Measurements from ENCODE around the gene CYP24A1. TPM values are rescaled to one million over a fixed set of nuclear protein-coding genes. Genes with fewer than 3 reads are reported as not detected.

Gene CYP24A1
- polyA plus RNA-seq, 3 donors = not detected

GRCh38 chr20:54151511-54152226 lies 22.1 kb downstream of the CYP24A1 start:
- intact Hi-C loops (cut with micrococcal nuclease) = no loop called here
- H3K27ac ChIP-seq (ENCODE audit: low read depth in 1 of 2, low read length in 2 of 2) = no peak overlapping the region
- TF ChIP-seq CTCF (IDR thresholded peaks at IDR 0.05) = no peak
- H3K4me1 ChIP-seq (ENCODE audit: control insufficient read depth in 1 of 2, insufficient read depth in 2 of 2, low read length in 2 of 2) = no peaks in the 10 kb centered on the region
- no peak for DNase-seq
- no peaks in the 10 kb centered on the region for H4K20me1 ChIP-seq (ENCODE audit: insufficient read depth, low read length)
- no peaks in the 10 kb centered on the region for H3K9me3 ChIP-seq (replicated peaks in 1 of 2; ENCODE audit: control insufficient read depth in 1 of 2, insufficient read depth in 1 of 2, low read length in 2 of 2)
- no peaks in the 10 kb centered on the region for H3K36me3 ChIP-seq (replicated peaks in 1 of 2; ENCODE audit: control insufficient read depth in 1 of 2, insufficient read depth in 2 of 2, low read length in 2 of 2)
- peak overlapping the region; percentile 55 for H2AFZ ChIP-seq (ENCODE audit: insufficient read depth, low read depth, low read length, poor library complexity, severe bottlenecking)
- H3K4me2 ChIP-seq (replicated peaks; ENCODE audit: extremely low read depth, low read length, poor library complexity, severe bottlenecking) = no peak overlapping the region
- Mint-ChIP-seq H3K36me3 (no peaks in the 10 kb centered on the region), H3K27me3 (ENCODE audit: low read depth in 3 of 3) (peaks cover 6 to 8% (median 6%) of the 10 kb centered on the region in 3 donors), H3K27ac (no peak overlapping the region), H3K4me1 (no peaks in the 10 kb centered on the region), H3K9me3 (no peaks in the 10 kb centered on the region), H3K4me3 (no peak overlapping the region)
- WGBS (ENCODE audit: insufficient coverage) = 73% methylated on average over 2 of the region's 12 CpGs
- no peaks in the 10 kb centered on the region for H3K79me2 ChIP-seq (ENCODE audit: insufficient read depth, low read length)
- no peak overlapping the region for H3K9ac ChIP-seq (ENCODE audit: insufficient read depth, low read length, poor library complexity, severe bottlenecking)
- no peak overlapping the region for H3K4me3 ChIP-seq (replicated peaks in 1 of 3; ENCODE audit: low read depth in 2 of 3, low read length in 3 of 3)
- H3K27me3 ChIP-seq (ENCODE audit: control insufficient read depth in 2 of 2, insufficient read depth in 2 of 2, low read length in 2 of 2) = no peaks in the 10 kb centered on the region

GRCh38 chr20:54151075-54151439 lies 22.7 kb downstream of the CYP24A1 start:
- H3K36me3 ChIP-seq (replicated peaks in 1 of 2; ENCODE audit: control insufficient read depth in 1 of 2, insufficient read depth in 2 of 2, low read length in 2 of 2) = no peaks in the 10 kb centered on the region
- WGBS (ENCODE audit: insufficient coverage) = no CpG with 5 or more reads among the region's 2 CpGs
- Mint-ChIP-seq H3K27me3 (ENCODE audit: low read depth in 3 of 3) (peaks cover 3 to 8% (median 6%) of the 10 kb centered on the region in 3 donors), H3K4me1 (no peaks in the 10 kb centered on the region), H3K27ac (no peak overlapping the region), H3K9me3 (no peaks in the 10 kb centered on the region), H3K36me3 (no peaks in the 10 kb centered on the region), H3K4me3 (no peak overlapping the region)
- intact Hi-C loops (cut with micrococcal nuclease) = no loop called here
- H3K4me1 ChIP-seq (ENCODE audit: control insufficient read depth in 1 of 2, insufficient read depth in 2 of 2, low read length in 2 of 2) = no peaks in the 10 kb centered on the region
- H3K9me3 ChIP-seq (replicated peaks in 1 of 2; ENCODE audit: control insufficient read depth in 1 of 2, insufficient read depth in 1 of 2, low read length in 2 of 2) = no peaks in the 10 kb centered on the region
- no peak overlapping the region for H3K27ac ChIP-seq (ENCODE audit: low read depth in 1 of 2, low read length in 2 of 2)
- no peak overlapping the region for H3K4me2 ChIP-seq (replicated peaks; ENCODE audit: extremely low read depth, low read length, poor library complexity, severe bottlenecking)
- H3K79me2 ChIP-seq (ENCODE audit: insufficient read depth, low read length) = no peaks in the 10 kb centered on the region
- no peak overlapping the region for H3K9ac ChIP-seq (ENCODE audit: insufficient read depth, low read length, poor library complexity, severe bottlenecking)
- no peak overlapping the region for H2AFZ ChIP-seq (ENCODE audit: insufficient read depth, low read depth, low read length, poor library complexity, severe bottlenecking)
- H3K4me3 ChIP-seq (replicated peaks in 1 of 3; ENCODE audit: low read depth in 2 of 3, low read length in 3 of 3) = no peak overlapping the region
- no peak for TF ChIP-seq CTCF (IDR thresholded peaks at IDR 0.05)
- H4K20me1 ChIP-seq (ENCODE audit: insufficient read depth, low read length) = no peaks in the 10 kb centered on the region
- no peaks in the 10 kb centered on the region for H3K27me3 ChIP-seq (ENCODE audit: control insufficient read depth in 2 of 2, insufficient read depth in 2 of 2, low read length in 2 of 2)
- no peak for DNase-seq

Data from CD14-positive monocyte (primary cell).